HG02623 (cell line): ENCODE results near the gene DCXR.
"Not testable (repeated sequence)": the region's sequence is repeated elsewhere in the genome, so short reads cannot be mapped to it uniquely, and the experiment has no call there.

Experiments used
- ATAC-seq: cut with Tn5 transposase; IDR thresholded peaks from one replicate; pipeline ENCODE4 v1.9.1; 2021; ENCODE audit warnings: moderate library complexity; ENCODE audit not compliant: unreplicated experiment

DCXR gene

GRCh38 chr17:82042649-82043048 lies 5.2 kb upstream of the DCXR start:
- ATAC-seq: no peak

DNA sequence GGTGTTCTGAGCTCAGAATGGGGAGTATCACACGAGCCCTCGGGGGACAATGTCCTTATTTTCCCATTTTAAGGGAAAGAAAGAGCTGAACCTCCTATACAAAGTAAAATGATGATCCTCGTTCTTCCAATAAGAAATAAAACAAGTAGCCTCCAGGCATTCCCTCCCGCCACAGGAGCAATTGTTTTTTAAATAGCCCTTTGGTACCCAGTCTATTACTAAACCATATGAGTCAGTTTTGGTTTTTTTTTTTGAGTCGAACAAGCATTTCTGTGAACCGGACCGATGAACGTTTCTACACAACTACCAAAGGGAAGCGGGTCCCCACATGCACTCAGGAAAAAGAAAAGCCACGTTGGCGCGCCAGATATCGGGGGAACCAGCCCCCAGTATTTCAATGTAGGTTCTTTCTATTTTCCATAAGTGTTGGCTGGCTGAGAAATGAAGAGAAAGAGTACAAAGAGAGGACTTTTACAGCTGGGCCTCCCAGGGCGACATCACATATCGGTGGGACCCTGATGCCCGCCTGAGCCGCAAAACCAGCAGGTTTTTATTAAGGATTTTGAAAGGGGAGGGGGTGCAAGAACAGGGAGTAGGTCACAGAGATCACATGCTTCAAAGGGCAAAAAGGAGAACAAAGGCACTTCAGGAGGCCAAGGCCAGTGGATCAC lies 3.8 kb upstream of the DCXR start:
- no peak for ATAC-seq

DNA sequence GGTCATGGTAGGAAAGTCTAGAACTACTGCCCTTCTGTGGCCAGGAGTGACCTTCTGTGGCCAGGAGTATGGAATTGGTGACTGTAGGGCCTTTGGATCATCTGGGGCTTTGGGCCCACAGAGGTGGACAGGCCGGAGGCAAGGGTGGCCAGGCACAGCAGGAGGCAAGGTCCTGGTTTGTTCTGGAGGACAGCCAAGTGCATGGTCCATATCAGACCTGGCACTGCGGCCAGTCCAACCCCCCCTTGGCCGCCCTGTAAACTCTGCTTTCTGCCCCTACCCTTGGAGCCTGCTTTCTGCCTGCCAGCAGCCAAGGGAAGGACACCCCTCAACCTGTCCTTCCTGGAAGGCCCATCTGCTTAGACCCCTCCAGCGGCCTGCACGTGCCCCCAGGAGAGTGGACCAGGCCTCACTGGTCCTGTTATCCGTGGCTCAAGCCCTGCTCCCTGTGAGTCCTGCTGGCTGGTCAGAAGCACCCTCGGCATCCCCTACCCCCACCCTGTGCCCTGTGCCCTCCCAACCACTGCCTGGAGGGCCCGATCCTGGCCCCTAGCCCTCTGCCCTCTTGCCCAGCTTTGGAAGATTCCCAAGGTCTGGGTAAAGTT lies 2.3 kb upstream of the DCXR start:
- no peak for ATAC-seq

- not testable (repeated sequence) for ATAC-seq
Observed at GRCh38 chr17:82038796-82039409, 1.4 kb upstream of the DCXR start.

- no peak for ATAC-seq
Observed at GRCh38 chr17:82037889-82038195, 345 bp upstream of the DCXR start.

- ATAC-seq: no peak
Observed at GRCh38 chr17:82036634-82037091, 834 bp downstream of the DCXR start.

DNA sequence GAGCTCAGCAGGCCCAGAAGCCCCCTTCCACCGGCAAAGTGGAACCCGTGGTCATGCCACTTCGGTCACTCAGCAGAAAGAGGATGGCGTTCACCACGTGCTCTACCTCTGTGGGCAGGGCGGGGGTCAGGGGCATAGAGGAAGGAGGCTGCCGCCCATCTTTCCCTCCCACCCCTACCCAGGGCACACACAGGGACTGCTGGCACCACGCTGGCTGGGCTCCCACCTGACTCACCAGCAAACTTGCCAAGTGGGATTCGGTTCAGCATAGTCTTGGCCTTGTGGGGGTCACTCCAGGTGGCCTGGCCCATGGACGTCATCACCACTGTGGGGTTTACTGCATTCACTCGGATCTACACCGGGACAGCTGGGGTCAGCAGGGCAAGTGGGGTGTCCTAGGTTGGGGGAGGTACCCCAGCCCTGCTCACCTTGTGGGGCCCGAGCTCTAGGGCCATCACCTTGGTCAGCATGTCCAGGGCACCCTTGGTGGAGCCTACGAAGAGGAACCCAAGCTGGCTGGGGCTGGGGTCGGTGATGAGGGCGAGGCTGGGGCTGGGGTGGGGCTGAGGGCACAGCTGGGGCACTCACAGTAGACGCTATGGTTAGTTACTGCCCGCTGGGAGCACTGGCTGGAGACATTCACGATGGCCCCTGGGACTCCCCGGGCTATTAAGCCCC lies 1.4 kb downstream of the DCXR start:
- no peak for ATAC-seq

- ATAC-seq: no peak
Observed at GRCh38 chr17:82035488-82035887, 2.0 kb downstream of the DCXR start.

DNA sequence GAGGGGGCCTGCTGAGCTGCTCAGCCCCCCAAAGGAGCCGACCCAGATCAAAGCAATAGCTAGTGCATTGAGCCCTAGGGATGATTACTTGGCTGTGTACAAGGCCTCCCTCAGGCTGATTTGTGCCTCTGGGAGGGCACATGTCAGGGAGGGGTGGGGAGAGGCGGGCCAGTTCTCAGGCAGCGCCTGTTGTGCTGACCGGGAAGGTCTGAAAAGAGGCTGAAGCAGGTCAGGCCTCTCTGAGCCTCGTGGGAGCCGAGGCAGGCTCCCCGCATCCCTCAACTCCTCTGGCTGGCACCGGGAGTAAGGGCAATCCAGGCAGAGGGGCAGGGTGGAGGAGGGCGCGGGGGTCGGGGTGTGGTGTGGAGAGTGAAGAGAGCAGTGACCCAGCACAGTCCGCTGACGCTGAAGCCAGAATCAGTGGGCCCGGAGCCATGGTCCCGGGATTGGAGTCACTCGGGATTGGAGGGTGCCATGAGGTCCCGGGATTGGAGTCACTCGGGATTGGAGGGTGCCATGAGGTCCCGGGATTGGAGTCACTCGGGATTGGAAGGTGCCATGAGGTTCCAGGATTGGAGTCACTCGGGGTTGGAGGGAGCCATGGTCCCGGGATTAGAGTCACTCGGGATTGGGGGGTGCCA lies 3.0 kb downstream of the DCXR start:
- no peak for ATAC-seq

- ATAC-seq: no peak
Observed at GRCh38 chr17:82033359-82034085, 4.0 kb downstream of the DCXR start.

GRCh38 chr17:82031885-82032627 lies 5.4 kb downstream of the DCXR start:
- ATAC-seq: no peak

DNA sequence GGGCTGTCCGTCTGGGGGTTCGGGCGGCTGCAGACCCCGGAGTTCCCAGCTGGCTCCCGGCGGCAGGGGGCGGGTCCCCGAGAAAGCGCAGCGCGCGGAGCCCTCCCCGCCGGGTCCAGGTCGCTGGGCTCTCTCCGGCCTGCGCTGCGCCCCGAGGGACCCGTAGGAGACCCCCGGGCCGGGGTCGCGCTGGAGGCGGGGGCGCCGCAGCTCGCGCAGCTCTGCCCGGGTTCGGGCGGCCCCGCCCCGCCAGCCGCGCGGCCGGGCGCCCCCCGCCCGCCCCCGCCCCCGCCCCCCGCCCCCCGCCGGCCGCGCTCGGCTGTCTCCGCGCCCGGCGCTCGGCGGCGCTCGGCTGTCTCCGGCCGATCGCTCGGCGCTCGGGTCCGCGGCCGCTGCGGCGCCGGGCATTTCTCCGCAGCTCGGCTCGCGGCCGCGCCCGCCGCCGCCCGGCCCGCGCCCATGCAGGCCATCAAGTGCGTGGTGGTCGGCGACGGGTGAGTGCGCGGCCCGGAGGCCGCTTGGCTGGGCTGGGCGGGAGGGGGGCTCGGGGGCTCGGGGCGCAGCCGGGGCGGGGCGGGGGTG lies 6.1 kb downstream of the DCXR start, which contains the start of gene RAC3:
Gene RAC3, plus strand, starts transcription at position 376 of the 582 bp plus-strand sequence. Its CDS starts 84 bp downstream, at position 460.
- no peak for ATAC-seq

DNA sequence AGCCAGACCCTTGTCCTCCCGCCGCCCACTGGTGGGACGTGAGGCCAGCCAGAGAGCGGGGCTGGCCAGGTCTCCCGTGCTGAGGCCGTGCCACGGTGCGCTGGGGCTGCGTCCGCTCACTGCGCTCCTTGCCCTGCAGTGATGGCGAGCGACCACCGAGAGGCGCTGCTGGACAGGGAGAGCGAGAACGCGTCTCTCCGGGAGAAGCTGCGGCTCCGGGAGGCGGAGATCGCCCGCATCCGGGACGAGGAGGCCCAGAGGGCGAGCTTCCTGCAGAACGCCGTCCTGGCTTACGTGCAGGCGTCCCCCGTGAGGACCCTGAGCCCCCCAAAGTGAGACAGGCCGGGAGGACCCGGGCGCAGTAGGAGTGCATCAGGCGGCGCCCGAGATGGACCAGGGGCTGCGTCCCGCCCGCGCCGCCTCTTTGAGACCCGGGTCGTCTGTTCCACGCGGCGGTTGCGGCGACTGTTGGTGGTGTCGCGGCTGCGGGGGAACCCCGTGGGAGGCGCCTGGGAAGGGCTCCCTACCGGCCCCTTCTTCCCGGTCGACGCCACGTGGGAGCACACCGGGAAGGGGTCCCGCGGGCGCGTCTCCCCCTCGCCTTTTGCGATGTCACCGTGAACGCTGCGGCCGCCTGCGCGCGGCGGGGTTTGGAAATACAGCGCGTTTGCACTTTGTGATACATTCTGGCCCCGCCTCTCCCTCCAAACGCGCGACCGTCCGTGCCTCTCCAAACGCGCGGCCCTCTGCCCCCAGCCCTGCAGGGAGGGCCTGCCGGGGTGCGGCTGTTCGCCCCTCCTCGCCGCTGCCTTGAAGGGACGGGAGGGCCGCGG lies 6.8 kb downstream of the DCXR start:
- ATAC-seq: peak; percentile 38

DNA sequence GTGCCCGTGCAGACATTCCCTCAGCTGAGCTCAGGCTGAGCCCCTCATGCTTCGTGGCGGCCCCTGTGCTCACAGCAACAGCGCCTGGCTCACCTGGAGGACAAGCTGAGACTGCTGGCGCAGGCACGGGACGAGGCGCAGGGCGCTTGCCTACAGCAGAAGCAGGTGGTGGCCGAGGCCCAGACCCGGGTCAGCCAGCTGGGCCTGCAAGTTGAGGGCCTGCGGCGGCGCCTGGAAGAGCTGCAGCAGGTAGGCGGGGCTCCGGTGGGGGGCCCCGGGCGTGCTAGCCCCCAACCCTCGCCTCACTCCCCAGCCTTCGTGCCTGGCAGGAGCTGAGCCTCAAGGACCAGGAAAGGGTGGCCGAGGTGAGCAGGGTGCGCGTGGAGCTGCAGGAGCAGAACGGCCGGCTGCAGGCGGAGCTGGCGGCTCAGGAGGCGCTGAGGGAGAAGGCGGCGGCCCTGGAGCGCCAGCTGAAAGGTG lies 7.5 kb downstream of the DCXR start:
- ATAC-seq: no peak

DNA sequence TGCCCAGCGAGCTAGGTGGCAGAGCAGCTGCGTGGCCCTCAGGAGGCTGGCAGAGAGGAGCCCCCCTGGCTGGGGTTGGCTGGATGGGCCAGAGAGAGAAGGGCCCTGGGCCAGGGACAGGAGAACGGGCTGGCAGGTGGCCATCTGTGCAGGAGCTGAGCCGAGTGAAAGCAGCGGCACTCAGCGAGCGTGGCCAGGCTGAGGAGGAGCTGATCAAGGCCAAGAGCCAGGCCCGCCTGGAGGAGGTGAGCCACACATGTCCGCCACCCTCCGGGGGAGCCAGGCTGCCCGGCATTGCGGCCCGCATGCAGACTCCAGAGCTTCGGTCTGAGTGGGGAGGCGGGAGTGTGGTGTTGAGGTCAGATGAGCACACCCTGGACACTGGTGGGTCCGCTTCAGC lies 8.1 kb downstream of the DCXR start:
- no peak for ATAC-seq

- no peak for ATAC-seq
Observed at GRCh38 chr17:82028966-82029365, 8.5 kb downstream of the DCXR start.

- no peak for ATAC-seq
Observed at GRCh38 chr17:82028246-82028645, 9.3 kb downstream of the DCXR start.

- ATAC-seq: no peak
Observed at GRCh38 chr17:82025401-82026107, 11.9 kb downstream of the DCXR start.
